Fibroblast of gingiva (primary cell): ENCODE measurements around the gene TXNL1.

Experiments
- DNase-seq: peaks from one replicate; pipeline ENCODE4 v3.0.0-alpha.2; 2011; ENCODE audit warnings: low read depth

Gene TXNL1

GRCh38 chr18:56569416-56569815, 69.0 kb downstream of the TXNL1 start:
- DNase-seq, result no peak

- DNase-seq, result peak; percentile 68
Observed at GRCh38 chr18:56568986-56569385, 69.4 kb downstream of the TXNL1 start.

- peak; percentile 96 for DNase-seq
Observed at GRCh38 chr18:56565551-56566345, 72.6 kb downstream of the TXNL1 start.

- DNase-seq, result no peak
Observed at GRCh38 chr18:56565046-56565445, 73.3 kb downstream of the TXNL1 start.

GRCh38 chr18:56563568-56563967, 74.8 kb downstream of the TXNL1 start:
- no peak for DNase-seq

- no peak for DNase-seq
Observed at GRCh38 chr18:56562479-56562878, 75.9 kb downstream of the TXNL1 start.

- DNase-seq, result no peak
Observed at GRCh38 chr18:56560992-56561391, 77.4 kb downstream of the TXNL1 start.

GRCh38 chr18:56559044-56559443, 79.3 kb downstream of the TXNL1 start:
- DNase-seq, result no peak

GRCh38 chr18:56556907-56557306, 81.5 kb downstream of the TXNL1 start:
- no peak for DNase-seq

GRCh38 chr18:56550121-56550520, 88.3 kb downstream of the TXNL1 start:
- DNase-seq, result no peak
